Suprapubic skin (tissue), 4 donors: Measurements from ENCODE around the gene ANKRD11. TPM values are rescaled to one million over a fixed set of nuclear protein-coding genes. Genes with fewer than 3 reads are reported as not detected.

Source experiments
- DNase-seq, 2 donors: peaks; one replicate each; pipeline ENCODE4 v3.0.0-alpha.2; 2019; ENCODE audit warnings: low spot score in 2 of 2
- H3K27ac ChIP-seq: fragments of 200-600 bp; sonication (generic); one replicate; pipeline ENCODE4 v1.5.1; 2019
- H3K27me3 ChIP-seq: fragments of 200-600 bp; sonication (generic); one replicate; pipeline ENCODE4 v1.5.1; 2019
- H3K36me3 ChIP-seq: fragments of 200-600 bp; sonication (generic); one replicate; pipeline ENCODE4 v1.5.1; 2019
- H3K4me1 ChIP-seq: fragments of 200-600 bp; sonication (generic); one replicate; pipeline ENCODE4 v1.5.1; 2019
- H3K4me3 ChIP-seq: fragments of 200-600 bp; sonication (generic); one replicate; pipeline ENCODE4 v1.5.1; 2019; ENCODE audit warnings: mild to moderate bottlenecking
- H3K9me3 ChIP-seq: fragments of 200-600 bp; sonication (generic); one replicate; pipeline ENCODE4 v1.5.1; 2019
- CTCF ChIP-seq, 2 donors: fragments of 200-600 bp in 1 of 2; fragments of 450-650 bp in 1 of 2; sonication (generic) in 1 of 2; IDR thresholded peaks; one replicate each; pipeline ENCODE4 v1.5.1; 2016 to 2019; ENCODE audit warnings: antibody characterized with exemption in 2 of 2, mild to moderate bottlenecking in 1 of 2, moderate library complexity in 1 of 2
- EP300 ChIP-seq: sonication (generic); formaldehyde crosslinking; IDR thresholded peaks from one replicate; pipeline ENCODE4 v1.6.1; 2017; ENCODE audit warnings: antibody characterized with exemption
- POLR2A ChIP-seq, 2 donors: fragments of 450-650 bp; IDR thresholded peaks; one replicate each; pipeline ENCODE4 v1.6.1; 2017; ENCODE audit warnings: antibody characterized with exemption in 2 of 2, mild to moderate bottlenecking in 2 of 2, moderate library complexity in 2 of 2
- POLR2AphosphoS5 ChIP-seq, 3 donors: sonication (generic); formaldehyde crosslinking; IDR thresholded peaks; one replicate each; pipeline ENCODE4 v1.6.1; 2017; ENCODE audit warnings: antibody characterized with exemption in 3 of 3
- WGBS: methylation state at CpG from one replicate; pipeline ENCODE4 v1.1.5; 2018; 5-methylcytosine and 5-hydroxymethylcytosine counted together
- total RNA-seq, 4 donors: library from RNA; depleted of rRNA; stranded (reverse); fragments of >200 nt; gene quantifications; one replicate each; pipeline ENCODE4 v1.1.0, GENCODE V29; 2016

Gene ANKRD11
- total RNA-seq, 4 donors from 2014 or later, result 85.4 to 212 (median 127) TPM

- no peak for TF ChIP-seq POLR2A (IDR thresholded peaks at IDR 0.05)
- TF ChIP-seq EP300, result no peak
- TF ChIP-seq POLR2AphosphoS5 (IDR thresholded peaks at IDR 0.05), result no peak
- TF ChIP-seq CTCF (IDR thresholded peaks at IDR 0.05), result no peak
- no peak overlapping the region for H3K4me3 ChIP-seq
- no peak for DNase-seq
- no peaks in the 10 kb centered on the region for H3K36me3 ChIP-seq
- no peaks in the 10 kb centered on the region for H3K9me3 ChIP-seq
- no peaks in the 10 kb centered on the region for H3K27me3 ChIP-seq
- H3K27ac ChIP-seq, result no peak overlapping the region
- 82% methylated on average over 11 of the region's 11 CpGs for WGBS
- H3K4me1 ChIP-seq, result peaks cover 32% of the 10 kb centered on the region
Measured at GRCh38 chr16:89420204-89420603, 70.2 kb downstream of the ANKRD11 start.

GRCh38 chr16:89418352-89418751 lies 72.0 kb downstream of the ANKRD11 start:
- no peaks in the 10 kb centered on the region for H3K27me3 ChIP-seq
- no peaks in the 10 kb centered on the region for H3K36me3 ChIP-seq
- H3K4me3 ChIP-seq, result no peak overlapping the region
- TF ChIP-seq CTCF (IDR thresholded peaks at IDR 0.05), result no peak
- no peak for TF ChIP-seq POLR2AphosphoS5 (IDR thresholded peaks at IDR 0.05)
- no peak for TF ChIP-seq POLR2A (IDR thresholded peaks at IDR 0.05)
- no peak for TF ChIP-seq EP300
- H3K4me1 ChIP-seq, result peaks cover 36% of the 10 kb centered on the region
- H3K27ac ChIP-seq, result no peak overlapping the region
- WGBS, result 94% methylated on average over 7 of the region's 7 CpGs
- no peak for DNase-seq
- H3K9me3 ChIP-seq, result no peaks in the 10 kb centered on the region

- Histone ChIP-seq H3K27ac (no peak overlapping the region), H3K36me3 (no peaks in the 10 kb centered on the region), H3K4me1 (peaks cover 38% of the 10 kb centered on the region), H3K9me3 (no peaks in the 10 kb centered on the region), H3K4me3 (no peak overlapping the region), H3K27me3 (no peaks in the 10 kb centered on the region)
- WGBS, result 42% methylated on average over 7 of the region's 7 CpGs
- no peak for TF ChIP-seq CTCF (IDR thresholded peaks at IDR 0.05)
- no peak for TF ChIP-seq EP300
- TF ChIP-seq POLR2AphosphoS5 (IDR thresholded peaks at IDR 0.05), result no peak
- TF ChIP-seq POLR2A (IDR thresholded peaks at IDR 0.05), result no peak
- no peak for DNase-seq
Measured at GRCh38 chr16:89417352-89417751, 73.0 kb downstream of the ANKRD11 start.

- H3K27me3 ChIP-seq, result no peaks in the 10 kb centered on the region
- WGBS, result 81% methylated on average over 20 of the region's 20 CpGs
- H3K4me1 ChIP-seq, result peaks cover 63% of the 10 kb centered on the region
- TF ChIP-seq POLR2A (IDR thresholded peaks at IDR 0.05), result no peak
- no peak for TF ChIP-seq CTCF (IDR thresholded peaks at IDR 0.05)
- no peak for TF ChIP-seq POLR2AphosphoS5 (IDR thresholded peaks at IDR 0.05)
- no peak for TF ChIP-seq EP300
- no peaks in the 10 kb centered on the region for H3K9me3 ChIP-seq
- DNase-seq, result no peak
- no peak overlapping the region for H3K27ac ChIP-seq
- no peaks in the 10 kb centered on the region for H3K36me3 ChIP-seq
- H3K4me3 ChIP-seq, result no peak overlapping the region
Measured at GRCh38 chr16:89413811-89414585, 76.4 kb downstream of the ANKRD11 start.

- 75% methylated on average over 4 of the region's 4 CpGs for WGBS
- Histone ChIP-seq H3K27ac (no peak overlapping the region), H3K9me3 (no peaks in the 10 kb centered on the region), H3K27me3 (no peaks in the 10 kb centered on the region), H3K4me3 (no peak overlapping the region), H3K4me1 (peaks cover 72% of the 10 kb centered on the region), H3K36me3 (no peaks in the 10 kb centered on the region)
- DNase-seq, result no peak
- TF ChIP-seq CTCF (IDR thresholded peaks at IDR 0.05) (no peak), POLR2A (IDR thresholded peaks at IDR 0.05) (no peak), POLR2AphosphoS5 (IDR thresholded peaks at IDR 0.05) (no peak), EP300 (no peak)
Measured at GRCh38 chr16:89412811-89413210, 77.5 kb downstream of the ANKRD11 start.
